Neuronal stem cell (in vitro differentiated cells): Measurements from ENCODE around the gene CFP.

ENCODE experiments used
- DNase-seq: peaks from one replicate; pipeline ENCODE4 v3.0.0-alpha.2; 2013; ENCODE audit warnings: low spot score
- H2AFZ ChIP-seq: one replicate; pipeline ENCODE4 v1.6.1; 2013; ENCODE audit warnings: mild to moderate bottlenecking, low read length, inconsistent platforms
- H2AK5ac ChIP-seq: 2 replicates; pipeline ENCODE4 v1.6.1; 2013; ENCODE audit warnings: low read depth, mild to moderate bottlenecking, inconsistent platforms, low read length, moderate library complexity, mixed read lengths
- H2BK120ac ChIP-seq: 2 replicates; pipeline ENCODE4 v1.6.1; 2013; ENCODE audit warnings: low read depth, mild to moderate bottlenecking, inconsistent platforms, low read length, moderate library complexity, mixed read lengths
- H2BK12ac ChIP-seq: one replicate; pipeline ENCODE4 v1.6.1; 2013; ENCODE audit warnings: low read length, inconsistent platforms
- H2BK15ac ChIP-seq: 2 replicates; pipeline ENCODE4 v1.6.1; 2013; ENCODE audit warnings: mild to moderate bottlenecking, low read length, inconsistent platforms, mixed read lengths
- H2BK5ac ChIP-seq: one replicate; pipeline ENCODE4 v1.6.1; 2013; ENCODE audit warnings: inconsistent platforms, mild to moderate bottlenecking, low read length, moderate library complexity
- H3K14ac ChIP-seq: one replicate; pipeline ENCODE4 v1.6.1; 2013; ENCODE audit warnings: low read length, inconsistent platforms
- H3K18ac ChIP-seq: 2 replicates; pipeline ENCODE4 v1.6.1; 2013; ENCODE audit warnings: low read length, inconsistent platforms
- H3K23ac ChIP-seq: 2 replicates; pipeline ENCODE4 v1.6.1; 2013; ENCODE audit warnings: low read depth, mild to moderate bottlenecking, mixed read lengths, low read length, inconsistent platforms; ENCODE audit not compliant: poor library complexity
- H3K27ac ChIP-seq: replicated peaks from 3 replicates; pipeline ENCODE4 v1.5.1; 2013; ENCODE audit warnings: low read length, inconsistent platforms
- H3K27me3 ChIP-seq, 3 experiments: 2 replicates each; pipeline ENCODE4 v1.6.1; 2013; ENCODE audit warnings: low read length in 3 of 3, mild to moderate bottlenecking in 2 of 3, inconsistent platforms in 1 of 3, low read depth in 1 of 3, mixed read lengths in 1 of 3, moderate library complexity in 1 of 3; ENCODE audit not compliant: control insufficient read depth in 3 of 3, insufficient read depth in 3 of 3
- H3K36me3 ChIP-seq, 2 donors: replicated peaks in 1 of 2; 2 replicates each; pipeline ENCODE4 v1.6.1; 2013; ENCODE audit warnings: low read length in 2 of 2; ENCODE audit not compliant: control insufficient read depth in 2 of 2, insufficient read depth in 2 of 2
- H3K4ac ChIP-seq: 2 replicates; pipeline ENCODE4 v1.6.1; 2013; ENCODE audit warnings: inconsistent platforms, mild to moderate bottlenecking, low read length, moderate library complexity
- H3K4me1 ChIP-seq, 2 donors: 1 replicate in 1 of 2; 2 replicates in 1 of 2; pipeline ENCODE4 v1.6.1; 2013; ENCODE audit warnings: low read length in 2 of 2, low read depth in 1 of 2; ENCODE audit not compliant: control insufficient read depth in 2 of 2, insufficient read depth in 1 of 2
- H3K4me2 ChIP-seq: one replicate; pipeline ENCODE4 v1.6.1; 2013; ENCODE audit warnings: mild to moderate bottlenecking, low read length, inconsistent platforms; ENCODE audit not compliant: insufficient read depth, poor library complexity, severe bottlenecking
- H3K4me3 ChIP-seq, 2 donors: 2 replicates each; pipeline ENCODE4 v1.5.1; 2013; ENCODE audit warnings: low read length in 2 of 2, mild to moderate bottlenecking in 2 of 2, inconsistent platforms in 1 of 2, moderate library complexity in 1 of 2
- H3K79me1 ChIP-seq: one replicate; pipeline ENCODE4 v1.6.1; 2013; ENCODE audit warnings: low read depth, mild to moderate bottlenecking, inconsistent platforms, low read length, moderate library complexity
- H3K9ac ChIP-seq: one replicate; pipeline ENCODE4 v1.6.1; 2013; ENCODE audit warnings: mild to moderate bottlenecking, low read depth, low read length, inconsistent platforms; ENCODE audit not compliant: poor library complexity
- H3K9me3 ChIP-seq, 2 donors: replicated peaks in 1 of 2; 2 replicates each; pipeline versions ENCODE3 to v1.6.1; 2013; ENCODE audit warnings: low read length in 2 of 2, mild to moderate bottlenecking in 2 of 2, inconsistent platforms in 1 of 2, low read depth in 1 of 2, mixed read lengths in 1 of 2, moderate library complexity in 1 of 2; ENCODE audit not compliant: control insufficient read depth in 2 of 2, insufficient read depth in 1 of 2
- H4K8ac ChIP-seq: one replicate; pipeline ENCODE4 v1.6.1; 2013; ENCODE audit warnings: low read depth, mild to moderate bottlenecking, inconsistent platforms, low read length, moderate library complexity
- H4K91ac ChIP-seq: one replicate; pipeline ENCODE4 v1.6.1; 2013; ENCODE audit warnings: low read length, low read depth, mild to moderate bottlenecking, inconsistent platforms; ENCODE audit not compliant: poor library complexity
- WGBS, 2 donors: extraction: QIAGEN DNeasy Blood & Tissue Kit; methylation state at CpG; one replicate each; pipeline ENCODE4 v1.1.7; 2013; ENCODE audit warnings: missing lambda C conversion rate in 2 of 2, mixed read lengths in 1 of 2; ENCODE audit not compliant: insufficient read length in 2 of 2, insufficient replicate concordance in 1 of 2; ENCODE audit errors: extremely low coverage in 2 of 2; 5-methylcytosine and 5-hydroxymethylcytosine counted together

CFP gene

GRCh38 chrX:47664737-47665136 lies 35.0 kb upstream of the CFP start:
- Histone ChIP-seq H3K36me3 (no peaks in the 10 kb centered on the region), H3K79me1 (no peaks in the 10 kb centered on the region), H3K23ac (no peak overlapping the region), H3K27me3 (no peaks in the 10 kb centered on the region), H3K9me3 (no peaks in the 10 kb centered on the region), H2BK5ac (no peak overlapping the region), H2BK120ac (no peak overlapping the region), H3K4me3 (no peak overlapping the region), H3K4ac (no peak overlapping the region), H2AFZ (no peak overlapping the region), H2AK5ac (no peak overlapping the region), H3K14ac (no peak overlapping the region), H2BK15ac (no peak overlapping the region), H4K91ac (no peak overlapping the region), H2BK12ac (no peak overlapping the region), H3K27ac (no peak overlapping the region), H4K8ac (no peak overlapping the region), H3K4me2 (no peak overlapping the region), H3K9ac (no peak overlapping the region), H3K18ac (no peak overlapping the region), H3K4me1 (no peaks in the 10 kb centered on the region)
- DNase-seq = no peak
- WGBS, 2 donors = no CpG with 5 or more reads among the region's 5 CpGs

GRCh38 chrX:47662144-47662657 lies 32.5 kb upstream of the CFP start:
- H3K4ac ChIP-seq = no peak overlapping the region
- no peak overlapping the region for H3K4me2 ChIP-seq
- H2BK15ac ChIP-seq = no peak overlapping the region
- H2BK120ac ChIP-seq = no peak overlapping the region
- no peak overlapping the region for H3K18ac ChIP-seq
- peaks cover 2 to 6% of the 10 kb centered on the region in 2 donors for H3K36me3 ChIP-seq
- H3K9me3 ChIP-seq = no peaks in the 10 kb centered on the region
- H2BK12ac ChIP-seq = no peak overlapping the region
- no CpG with 5 or more reads among the region's 1 CpG for WGBS, 2 donors
- no peaks in the 10 kb centered on the region for H3K27me3 ChIP-seq
- H3K23ac ChIP-seq = no peak overlapping the region
- H3K4me3 ChIP-seq = no peak overlapping the region
- no peak overlapping the region for H3K14ac ChIP-seq
- no peak overlapping the region for H2AK5ac ChIP-seq
- no peak overlapping the region for H4K91ac ChIP-seq
- no peak overlapping the region for H3K27ac ChIP-seq
- no peak for DNase-seq
- no peak overlapping the region for H2BK5ac ChIP-seq
- no peak overlapping the region for H2AFZ ChIP-seq
- H3K79me1 ChIP-seq = no peaks in the 10 kb centered on the region
- H3K9ac ChIP-seq = no peak overlapping the region
- no peaks in the 10 kb centered on the region for H3K4me1 ChIP-seq
- no peak overlapping the region for H4K8ac ChIP-seq

GRCh38 chrX:47661539-47661938 lies 31.8 kb upstream of the CFP start:
- no peak overlapping the region for H4K8ac ChIP-seq
- H2BK15ac ChIP-seq = no peak overlapping the region
- no peak overlapping the region for H3K4ac ChIP-seq
- H3K4me3 ChIP-seq = no peak overlapping the region
- no peak overlapping the region for H4K91ac ChIP-seq
- H3K4me2 ChIP-seq = no peak overlapping the region
- H3K36me3 ChIP-seq = peaks cover 7 to 13% of the 10 kb centered on the region in 2 donors
- H3K4me1 ChIP-seq = no peaks in the 10 kb centered on the region
- H3K9ac ChIP-seq = no peak overlapping the region
- no peak overlapping the region for H2AFZ ChIP-seq
- H2BK5ac ChIP-seq = no peak overlapping the region
- H3K27me3 ChIP-seq = no peaks in the 10 kb centered on the region
- no peaks in the 10 kb centered on the region for H3K79me1 ChIP-seq
- no peak for DNase-seq
- WGBS, 2 donors = no CpG with 5 or more reads among the region's 7 CpGs
- no peak overlapping the region for H2BK12ac ChIP-seq
- no peak overlapping the region for H3K18ac ChIP-seq
- no peak overlapping the region for H3K23ac ChIP-seq
- no peak overlapping the region for H2BK120ac ChIP-seq
- H3K14ac ChIP-seq = no peak overlapping the region
- no peak overlapping the region for H3K27ac ChIP-seq
- H2AK5ac ChIP-seq = no peak overlapping the region
- H3K9me3 ChIP-seq = no peaks in the 10 kb centered on the region

- H4K8ac ChIP-seq = no peak overlapping the region
- H2AFZ ChIP-seq = peak overlapping the region; percentile 88
- no peaks in the 10 kb centered on the region for H3K79me1 ChIP-seq
- H3K18ac ChIP-seq = no peak overlapping the region
- DNase-seq = no peak
- no peak overlapping the region for H4K91ac ChIP-seq
- no peak overlapping the region for H3K4ac ChIP-seq
- H3K9me3 ChIP-seq = no peaks in the 10 kb centered on the region
- H3K27me3 ChIP-seq = no peaks in the 10 kb centered on the region
- no peak overlapping the region for H2BK15ac ChIP-seq
- H2BK120ac ChIP-seq = no peak overlapping the region
- H3K4me2 ChIP-seq = peak overlapping the region; percentile 45
- H3K4me3 ChIP-seq = peak overlapping the region in 1 of 2 donors; percentile 64
- H3K9ac ChIP-seq = no peak overlapping the region
- H3K14ac ChIP-seq = no peak overlapping the region
- no peak overlapping the region for H2BK5ac ChIP-seq
- H2BK12ac ChIP-seq = no peak overlapping the region
- no peak overlapping the region for H3K27ac ChIP-seq
- no CpG with 5 or more reads among the region's 8 CpGs for WGBS, 2 donors
- H3K23ac ChIP-seq = no peak overlapping the region
- H3K36me3 ChIP-seq = peaks cover 12 to 30% of the 10 kb centered on the region in 2 donors
- no peak overlapping the region for H2AK5ac ChIP-seq
- H3K4me1 ChIP-seq = no peaks in the 10 kb centered on the region
Measured at GRCh38 chrX:47659421-47659726, 29.6 kb upstream of the CFP start.
